Amniotic stem cell (primary cell): ENCODE measurements around the gene LGR6.

Source experiments
- DNase-seq: peaks from one replicate; lab custom pipeline; 2025; lab: John Stamatoyannopoulos, UW

Gene LGR6

DNA sequence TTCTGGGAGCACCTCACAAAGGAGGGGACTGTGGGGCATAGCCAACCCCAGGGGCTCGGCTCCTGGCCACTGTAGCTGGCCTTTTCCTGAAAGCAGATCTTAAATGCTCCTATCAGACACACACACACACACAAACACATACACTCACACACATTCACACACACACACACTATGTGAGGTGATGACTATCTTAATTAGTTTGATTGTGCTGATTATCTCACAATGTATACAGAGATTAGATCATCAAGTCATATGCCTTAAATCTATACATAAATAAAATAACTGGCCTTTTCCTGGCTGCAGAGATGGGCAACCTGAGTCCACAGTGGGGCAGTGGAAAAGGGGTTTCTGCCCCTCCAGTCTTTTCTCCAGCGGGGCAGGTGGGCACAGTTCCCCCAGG lies 27.1 kb downstream of the LGR6 start:
- DNase-seq: no peak

DNA sequence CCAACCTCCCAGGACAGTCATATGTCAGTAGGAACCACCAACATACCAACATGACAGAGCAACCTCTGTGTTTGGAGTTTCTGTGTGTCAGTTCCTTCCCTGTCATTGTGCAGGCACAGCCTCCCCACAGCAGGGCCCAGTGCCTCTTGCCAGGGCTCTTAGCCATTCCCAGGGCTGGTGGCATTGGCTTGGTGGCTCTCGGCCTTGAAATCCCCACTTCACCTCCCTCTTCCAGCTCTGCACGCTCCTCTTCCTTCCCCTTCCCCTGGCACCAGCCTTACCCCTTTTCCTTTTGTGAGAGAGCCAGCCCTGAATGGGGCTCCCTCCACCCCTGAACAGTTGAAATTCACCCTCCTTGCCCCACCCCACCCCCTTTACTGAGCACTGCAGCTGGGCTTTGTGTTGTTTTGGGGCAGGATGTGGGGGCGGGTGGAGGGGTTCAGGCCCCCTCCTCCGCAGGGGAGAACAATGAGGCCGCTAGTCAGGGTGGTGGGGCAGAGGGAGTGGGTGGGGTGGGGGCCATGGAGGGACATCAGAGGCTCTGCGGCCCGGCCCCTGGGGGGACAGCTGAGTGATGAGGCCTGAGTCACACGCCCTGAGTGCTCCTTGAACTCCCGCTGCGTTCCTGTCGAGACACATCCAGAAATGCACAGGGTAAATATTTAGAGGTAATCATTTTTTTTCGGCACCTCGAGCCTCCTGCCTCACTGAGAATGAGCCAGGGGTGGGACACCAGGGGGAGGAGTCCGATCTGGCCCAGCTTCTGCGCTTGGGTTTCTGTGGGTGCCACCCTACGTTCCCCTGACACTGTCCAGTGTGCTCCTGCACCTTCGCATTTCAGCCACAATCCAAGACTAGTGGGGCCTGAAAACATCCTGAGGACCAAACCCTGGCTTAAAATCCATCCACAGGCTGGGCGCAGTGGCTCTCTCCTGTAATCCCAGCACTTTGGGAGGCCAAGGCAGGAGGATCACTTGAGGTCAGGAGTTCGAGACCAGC lies 28.6 kb downstream of the LGR6 start:
- no peak for DNase-seq

DNA sequence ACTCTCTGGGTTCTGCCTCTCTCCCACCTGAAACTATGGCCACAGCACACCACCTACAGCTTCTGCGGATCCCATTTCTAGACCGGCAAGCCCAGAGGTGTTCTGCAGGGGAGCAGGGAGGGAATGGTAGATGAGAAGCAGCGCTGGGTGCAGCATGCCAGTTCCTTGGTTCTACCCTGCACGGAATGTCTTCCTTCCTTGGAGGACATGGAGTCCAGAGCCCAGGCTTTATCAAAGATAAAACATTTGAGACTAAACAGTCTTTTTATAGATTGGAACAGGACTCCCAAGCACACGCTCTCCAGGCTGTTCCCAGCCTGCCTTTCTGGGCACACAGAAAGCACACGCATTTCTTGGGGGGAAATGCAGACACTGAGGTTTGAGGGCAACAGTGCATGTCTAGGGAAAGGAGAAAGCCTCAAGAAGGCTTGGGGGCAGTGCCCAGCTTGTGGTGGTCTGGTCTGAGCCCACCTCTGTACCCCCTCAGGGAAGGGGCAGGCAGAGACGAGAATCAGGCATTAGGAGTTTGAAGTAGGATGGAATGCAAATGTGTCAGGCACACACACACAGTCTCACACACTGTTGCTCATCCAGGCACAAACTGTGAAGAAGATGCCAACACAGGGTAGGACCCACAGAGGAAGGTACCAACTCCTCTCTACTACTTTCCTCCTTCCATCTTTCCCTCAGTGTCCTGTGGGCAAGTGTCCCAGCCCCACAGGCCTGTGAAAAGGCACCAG lies 29.7 kb downstream of the LGR6 start:
- no peak for DNase-seq

DNA sequence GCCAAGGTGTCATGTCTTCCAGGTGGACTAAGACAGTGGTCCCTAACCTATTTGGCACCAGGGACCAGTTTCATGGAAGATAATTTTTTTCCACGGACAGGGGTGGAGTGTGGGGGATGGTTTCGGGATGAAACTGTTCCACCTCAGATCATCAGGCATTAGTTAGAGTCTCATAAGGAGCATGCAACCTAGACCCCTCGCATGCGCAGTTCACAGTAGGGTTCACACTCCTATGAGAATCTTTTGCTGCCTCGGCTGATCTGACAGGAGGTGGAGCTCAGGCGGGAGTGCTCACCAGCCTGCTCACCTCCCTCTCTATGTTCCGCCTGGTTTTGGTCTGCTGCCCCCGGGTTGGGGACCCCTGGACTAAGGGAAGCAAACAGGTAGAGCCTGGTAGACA lies 30.9 kb downstream of the LGR6 start:
- DNase-seq: no peak

GRCh38 chr1:202225131-202225530 lies 31.5 kb downstream of the LGR6 start:
- DNase-seq: no peak

DNA sequence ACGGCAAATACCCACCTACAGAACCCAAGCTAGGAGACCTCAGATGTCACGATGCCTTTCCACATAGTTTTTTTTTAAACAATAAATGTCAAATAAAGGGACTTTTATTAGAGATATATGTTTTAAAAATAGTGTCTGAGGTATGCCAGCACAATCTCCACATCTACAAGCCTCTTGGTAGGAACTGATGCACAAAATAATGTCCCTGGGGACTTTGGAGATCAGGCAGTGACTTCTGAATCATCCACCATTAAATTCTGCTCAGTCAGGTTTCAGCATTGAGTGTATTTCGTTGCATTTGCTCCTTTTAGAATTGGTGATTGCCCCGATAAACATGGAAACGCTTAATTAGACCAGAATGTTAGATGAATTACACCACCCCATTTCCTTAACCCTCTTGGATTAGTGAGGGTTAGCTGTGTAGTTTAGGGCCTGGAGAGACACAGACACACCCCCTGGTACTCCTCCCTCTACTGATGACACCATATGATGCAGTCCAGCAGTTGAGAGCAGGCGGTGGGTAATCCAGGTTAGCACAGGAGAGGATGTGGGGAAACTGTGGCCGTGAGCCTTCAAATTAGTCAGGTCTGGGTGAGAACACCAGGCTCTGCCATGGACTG lies 33.6 kb downstream of the LGR6 start:
- no peak for DNase-seq

DNA sequence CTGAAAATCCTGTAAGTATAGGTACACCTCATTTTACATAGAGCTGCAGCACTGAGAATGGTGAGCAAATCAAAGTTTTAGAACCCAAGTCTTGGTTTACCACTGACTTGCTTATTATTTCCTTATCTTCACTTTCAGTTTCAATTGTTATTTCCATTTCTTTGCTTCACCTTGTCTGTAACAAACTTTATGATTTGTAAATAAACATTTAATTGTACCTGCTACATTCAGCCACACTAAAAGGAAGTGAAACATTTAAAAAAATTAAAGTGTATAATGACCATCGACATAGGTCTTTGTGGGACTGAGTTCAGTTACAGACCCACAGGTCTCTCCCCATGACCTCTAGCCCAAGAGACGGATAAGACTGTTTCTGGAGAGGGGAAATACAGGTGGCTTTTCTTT lies 34.4 kb downstream of the LGR6 start:
- no peak for DNase-seq

GRCh38 chr1:202228484-202229122 lies 35.0 kb downstream of the LGR6 start:
- no peak for DNase-seq

DNA sequence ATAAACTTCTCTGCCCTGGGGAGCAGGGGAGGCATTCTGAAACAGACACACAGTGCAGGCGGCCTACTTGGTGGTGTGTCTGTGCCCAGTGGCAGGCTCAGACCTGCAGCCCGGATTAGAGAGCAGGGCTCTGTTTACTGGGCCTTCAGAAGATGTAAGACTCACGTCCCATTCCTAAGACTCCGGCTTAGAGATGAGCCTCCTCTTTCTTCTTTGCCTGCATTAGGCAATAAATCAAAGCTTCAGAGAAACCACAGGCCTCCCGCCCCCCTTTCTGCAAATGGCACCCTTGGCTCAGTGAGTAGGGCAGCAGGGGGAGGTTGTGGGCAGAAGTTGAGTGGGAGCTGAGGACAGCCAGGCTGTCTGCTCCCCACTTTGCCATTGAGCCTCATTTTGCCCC lies 35.8 kb downstream of the LGR6 start:
- no peak for DNase-seq

GRCh38 chr1:202230061-202230938 lies 36.7 kb downstream of the LGR6 start:
- DNase-seq: no peak

DNA sequence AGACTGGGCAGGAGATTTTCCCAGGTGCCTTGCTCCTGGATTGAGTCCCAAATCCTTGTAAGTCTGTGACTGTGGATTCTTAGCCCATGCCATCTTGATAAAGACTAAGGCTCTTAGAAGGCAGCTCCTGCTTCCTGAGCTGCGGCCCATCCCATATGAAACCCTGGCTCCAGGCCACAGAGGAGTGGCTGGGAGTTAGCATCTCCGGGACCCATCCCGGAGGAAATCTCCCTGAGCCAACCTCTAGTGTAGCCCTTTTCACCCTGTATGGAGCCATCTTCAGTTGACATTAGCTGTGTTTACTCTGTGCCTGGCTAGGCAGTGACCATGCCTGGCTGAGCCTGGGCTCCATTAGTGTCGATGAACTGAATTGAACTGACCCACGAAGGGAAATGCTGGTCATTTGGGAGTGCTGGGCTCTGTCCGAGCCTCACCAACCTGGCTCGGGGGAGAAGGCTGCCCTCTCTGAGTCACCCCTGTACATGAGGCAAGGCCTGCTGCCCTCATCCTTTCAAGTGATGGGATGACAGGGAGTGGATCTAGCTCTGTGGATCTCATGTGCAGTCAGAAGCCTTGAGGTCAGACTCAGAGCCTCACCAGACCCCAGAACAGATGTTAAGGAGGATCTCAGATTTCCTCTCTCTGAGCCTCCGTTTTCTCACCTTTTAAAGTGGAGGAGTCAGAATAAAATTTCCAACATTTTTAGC lies 37.5 kb downstream of the LGR6 start:
- no peak for DNase-seq

DNA sequence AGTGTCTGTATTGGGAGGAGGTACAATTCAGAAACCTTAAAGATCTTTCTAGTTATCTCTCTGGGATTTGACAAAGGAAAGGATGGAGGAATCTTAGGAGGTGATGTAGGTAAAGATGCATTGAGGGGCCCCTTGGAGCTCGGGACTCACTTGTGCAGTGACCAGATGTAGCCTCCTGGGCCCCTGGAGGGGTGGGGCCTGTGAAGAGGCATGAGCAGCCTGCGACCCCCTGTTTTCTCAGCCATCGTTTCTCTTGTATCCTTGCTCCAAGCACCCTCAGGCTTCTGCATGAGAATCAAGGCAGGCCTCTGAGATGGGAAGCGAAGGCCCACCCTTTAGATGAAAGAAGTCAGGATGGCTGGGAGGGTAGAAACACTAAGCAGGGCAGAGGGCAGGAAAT lies 39.6 kb downstream of the LGR6 start:
- DNase-seq: no peak

DNA sequence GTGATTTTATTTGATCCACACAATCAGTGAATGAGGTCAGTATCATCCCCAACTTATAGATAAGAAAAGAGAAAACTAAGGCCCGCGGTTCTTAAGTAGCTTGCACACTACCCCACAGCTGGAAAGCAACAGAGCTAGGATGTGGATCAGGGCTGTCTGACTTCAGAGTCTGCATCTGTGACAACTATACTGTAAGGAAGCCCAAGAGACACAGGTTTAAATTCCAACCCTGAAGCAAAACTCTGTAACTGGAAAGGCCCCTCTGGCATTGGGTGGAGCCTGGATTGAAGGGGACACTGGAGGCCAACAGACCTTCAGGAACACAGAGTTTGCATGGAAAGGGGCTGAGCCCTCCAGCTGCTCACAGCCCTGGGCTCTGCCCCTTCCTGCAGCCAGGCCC lies 40.2 kb downstream of the LGR6 start:
- no peak for DNase-seq

DNA sequence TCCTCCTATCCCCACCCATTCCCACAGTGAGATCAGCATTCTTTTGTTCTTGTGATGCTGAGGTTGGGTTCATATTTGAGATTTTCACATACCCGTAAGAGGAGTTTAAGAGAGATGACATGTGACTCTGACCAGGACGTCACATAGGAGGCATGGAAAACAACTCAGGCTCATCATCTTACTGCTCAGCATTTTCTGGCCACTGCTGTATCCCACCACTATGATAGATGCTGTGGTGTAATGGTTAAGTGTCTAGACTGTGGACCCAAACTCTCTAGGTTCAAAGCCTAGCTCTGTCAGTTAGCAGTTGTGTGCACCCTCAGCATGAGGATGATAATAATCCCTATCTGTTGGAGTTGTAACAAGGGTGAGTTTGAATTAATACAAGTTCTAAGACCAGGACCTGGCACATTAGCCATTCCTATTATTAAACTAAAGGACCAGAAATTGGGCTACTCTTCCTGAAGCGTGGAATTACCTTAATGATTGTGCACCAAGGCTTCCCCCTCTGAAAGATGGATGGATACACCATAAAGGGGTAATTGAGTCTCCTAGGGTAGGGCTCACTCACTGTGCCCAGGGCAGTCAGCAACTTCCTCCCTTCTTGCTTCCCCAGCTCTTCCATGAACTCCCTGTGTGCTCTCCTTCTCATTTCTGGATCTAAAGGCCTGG lies 40.9 kb downstream of the LGR6 start:
- DNase-seq: no peak

GRCh38 chr1:202235003-202235660 lies 41.5 kb downstream of the LGR6 start:
- DNase-seq: no peak

DNA sequence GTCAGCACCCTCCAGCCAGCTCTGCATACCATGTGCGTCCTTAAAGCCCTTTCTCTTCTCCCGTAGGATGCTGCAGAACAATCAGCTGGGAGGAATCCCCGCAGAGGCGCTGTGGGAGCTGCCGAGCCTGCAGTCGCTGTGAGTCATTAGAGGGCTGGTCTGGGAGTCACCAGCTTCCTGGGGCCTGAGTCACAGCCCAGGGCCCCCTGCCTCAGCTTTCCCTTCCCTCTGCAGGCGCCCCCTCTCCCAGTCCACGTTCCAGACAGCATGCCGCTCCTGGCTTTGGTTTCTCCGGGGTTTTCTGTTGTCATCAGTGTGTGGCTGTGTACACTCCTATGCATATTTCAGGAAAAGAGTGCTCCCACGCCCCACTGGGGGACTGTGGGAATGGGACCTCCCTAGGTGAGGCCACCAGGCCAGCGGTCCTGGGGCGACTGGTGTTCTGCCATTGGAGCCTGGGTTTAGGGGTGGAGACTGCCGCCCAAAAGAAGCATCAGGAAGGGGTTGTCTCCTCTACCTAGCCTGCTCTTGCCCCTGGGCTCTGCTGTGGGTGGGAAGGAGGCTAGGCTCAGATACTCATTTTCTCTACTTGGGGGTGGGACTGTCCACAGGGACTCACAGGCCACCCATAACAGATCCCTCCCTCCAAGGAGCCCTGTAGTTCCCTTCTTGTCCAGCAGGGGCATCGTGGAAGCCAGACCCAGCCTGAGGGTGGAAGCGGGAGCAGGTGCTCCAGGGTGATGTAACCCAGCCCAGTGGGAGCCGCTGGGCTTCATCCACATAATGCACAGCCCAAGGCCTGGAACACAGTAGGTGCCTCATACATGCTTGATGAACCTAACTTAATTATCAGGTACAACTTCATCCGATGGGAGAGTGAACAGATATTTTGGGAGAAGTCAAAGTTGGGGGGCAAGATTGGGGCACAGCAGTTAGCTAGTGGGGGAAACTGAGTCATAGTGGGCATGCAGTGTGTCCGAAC lies 42.5 kb downstream of the LGR6 start:
- DNase-seq: peak; percentile 90

GRCh38 chr1:202237052-202237451 lies 43.5 kb downstream of the LGR6 start:
- DNase-seq: no peak

DNA sequence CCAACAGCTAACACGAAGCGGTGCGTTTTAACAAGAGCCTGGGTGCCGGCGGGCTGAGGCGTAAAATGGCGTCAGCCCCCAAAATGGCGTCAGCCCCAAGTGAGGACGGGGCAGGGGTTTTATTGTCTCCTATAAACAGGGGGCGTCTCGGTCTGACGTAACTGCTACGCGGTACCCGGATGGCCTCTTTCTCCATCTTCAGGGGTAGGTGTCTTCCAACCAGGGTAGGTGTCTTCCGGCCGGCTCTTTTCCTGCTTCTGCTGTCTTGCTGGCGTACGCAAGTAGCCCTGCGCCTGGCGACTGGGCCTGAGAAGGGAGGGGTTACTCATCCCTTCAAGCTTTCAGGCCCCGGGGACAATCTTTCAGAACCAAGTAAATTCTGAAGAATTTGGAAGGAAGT lies 45.3 kb downstream of the LGR6 start:
- DNase-seq: no peak
